HUES6 (cell line): ENCODE results near the gene GFY.
"Not testable (repeated sequence)": the region's sequence is repeated elsewhere in the genome, so short reads cannot be mapped to it uniquely, and the experiment has no call there.

Experiments used
- H3K27ac ChIP-seq: 2 replicates; pipeline ENCODE4 v1.7.0; 2013; ENCODE audit warnings: low read depth, mild to moderate bottlenecking, low read length, inconsistent platforms
- H3K27me3 ChIP-seq: 2 replicates; pipeline ENCODE4 v1.6.1; 2013; ENCODE audit warnings: low read length; ENCODE audit not compliant: control insufficient read depth, insufficient read depth
- H3K36me3 ChIP-seq: 2 replicates; pipeline ENCODE4 v1.6.1; 2013; ENCODE audit warnings: low read length; ENCODE audit not compliant: control insufficient read depth, insufficient read depth
- H3K4me1 ChIP-seq: 2 replicates; pipeline ENCODE4 v1.6.1; 2013; ENCODE audit warnings: low read length; ENCODE audit not compliant: control insufficient read depth, insufficient read depth
- H3K4me3 ChIP-seq: 2 replicates; pipeline ENCODE4 v1.5.1; 2013; ENCODE audit warnings: low read depth, low read length
- H3K9ac ChIP-seq: one replicate; pipeline ENCODE4 v1.6.1; 2013; ENCODE audit warnings: mild to moderate bottlenecking, low read length
- H3K9me3 ChIP-seq: 2 replicates; pipeline ENCODE4 v1.6.1; 2013; ENCODE audit warnings: low read depth, low read length; ENCODE audit not compliant: control insufficient read depth, insufficient read depth

GFY gene

GRCh38 chr19:49439836-49440235, 14.6 kb downstream of the GFY start:
- Histone ChIP-seq H3K4me3 (no peak overlapping the region), H3K9me3 (no peaks in the 10 kb centered on the region), H3K36me3 (no peaks in the 10 kb centered on the region), H3K27ac (no peak overlapping the region), H3K9ac (no peak overlapping the region), H3K27me3 (peaks cover 75% of the 10 kb centered on the region), H3K4me1 (peaks cover 25% of the 10 kb centered on the region)

- peaks cover 67% of the 10 kb centered on the region for H3K27me3 ChIP-seq
- no peak overlapping the region for H3K27ac ChIP-seq
- no peaks in the 10 kb centered on the region for H3K9me3 ChIP-seq
- H3K4me1 ChIP-seq, result peaks cover 25% of the 10 kb centered on the region
- no peaks in the 10 kb centered on the region for H3K36me3 ChIP-seq
- H3K9ac ChIP-seq, result no peak overlapping the region
- peak overlapping the region; percentile 59 for H3K4me3 ChIP-seq
Observed at GRCh38 chr19:49440439-49441209, 15.4 kb downstream of the GFY start.

DNA sequence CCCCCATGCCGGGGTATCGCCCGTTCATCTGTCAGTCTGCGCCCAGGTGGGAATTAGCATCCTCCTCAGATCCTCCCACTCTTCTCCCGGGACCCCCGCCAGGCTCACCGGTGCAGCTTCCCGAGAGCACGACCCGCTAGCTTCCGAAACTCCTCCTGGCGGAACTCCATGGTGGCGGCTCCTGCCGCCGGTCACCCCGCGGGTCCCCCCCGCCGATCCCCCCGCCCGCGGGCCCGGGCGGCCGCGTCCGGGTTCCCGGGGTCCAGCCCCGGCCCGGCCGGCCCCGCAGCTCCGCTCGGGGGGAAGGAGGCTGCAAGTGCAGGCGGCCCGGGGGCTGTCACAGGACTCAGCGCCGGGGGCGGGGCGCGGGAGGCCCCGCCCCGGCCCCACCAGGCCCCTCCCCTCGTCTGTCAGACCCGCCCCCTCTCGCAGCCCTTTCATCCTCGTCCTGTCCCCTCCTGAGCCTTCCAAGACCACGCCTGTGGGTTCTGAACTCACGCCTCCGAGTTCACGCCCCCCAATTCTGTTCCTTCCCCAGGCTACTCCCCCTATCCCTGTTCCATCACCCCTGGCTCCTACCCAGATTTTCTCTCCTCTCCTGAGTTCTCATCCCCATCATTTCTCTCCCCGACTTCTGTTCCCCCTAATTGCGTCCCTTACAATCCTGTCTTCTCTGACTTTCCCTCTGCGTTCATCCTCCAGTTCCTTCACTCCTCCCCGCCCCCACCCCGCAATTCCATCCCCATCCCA, 16.2 kb downstream of the GFY start, which contains the start of gene SLC17A7:
Gene SLC17A7, minus strand, starts transcription at position 318 of the 750 bp plus-strand sequence. Its CDS starts 148 bp downstream, at position 170.
- Histone ChIP-seq H3K9me3 (no peaks in the 10 kb centered on the region), H3K9ac (no peak within 1 kb of the TSS), H3K4me1 (peaks cover 18% of the 10 kb centered on the region), H3K36me3 (peaks cover under 1% of the 10 kb centered on the region; the same call in 1 of the 2 replicates), H3K4me3 (peak within 1 kb of the TSS; percentile 59), H3K27me3 (peaks cover 59% of the 10 kb centered on the region), H3K27ac (no peak within 1 kb of the TSS)

DNA sequence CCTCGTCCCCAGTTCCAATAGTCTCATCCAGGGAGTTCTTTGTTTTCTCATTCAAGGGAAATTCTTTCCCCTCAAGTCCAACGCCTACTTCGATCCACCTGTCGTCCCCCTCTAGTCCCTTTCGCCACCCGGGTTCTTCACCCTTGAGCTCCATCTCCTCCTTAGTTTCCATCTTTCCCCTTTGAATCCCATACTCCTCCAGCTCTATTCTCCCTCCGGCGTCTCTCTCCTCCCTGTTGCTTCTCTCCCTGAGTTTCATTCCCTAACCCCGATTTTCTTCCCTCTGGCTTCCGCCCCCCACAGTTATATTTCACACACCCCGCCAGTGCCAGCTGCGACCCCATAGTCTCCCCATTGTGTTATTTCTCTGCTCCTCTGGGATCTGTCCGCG, 16.8 kb downstream of the GFY start:
- H3K4me3 ChIP-seq, result peak overlapping the region; percentile 56
- no peaks in the 10 kb centered on the region for H3K9me3 ChIP-seq
- peaks cover 6% of the 10 kb centered on the region for H3K36me3 ChIP-seq
- no peak overlapping the region for H3K27ac ChIP-seq
- H3K9ac ChIP-seq, result no peak overlapping the region
- peaks cover 54% of the 10 kb centered on the region for H3K27me3 ChIP-seq
- peaks cover 13% of the 10 kb centered on the region for H3K4me1 ChIP-seq

GRCh38 chr19:49442354-49442753, 17.2 kb downstream of the GFY start:
- peak overlapping the region; percentile 56 for H3K4me3 ChIP-seq
- H3K9ac ChIP-seq, result no peak overlapping the region

GRCh38 chr19:49442771-49443365, 17.7 kb downstream of the GFY start:
- H3K4me3 ChIP-seq, result peak overlapping the region; percentile 92
- H3K36me3 ChIP-seq, result peaks cover 12% of the 10 kb centered on the region
- peaks cover 17% of the 10 kb centered on the region for H3K4me1 ChIP-seq
- H3K9ac ChIP-seq, result peak overlapping the region; percentile 70
- H3K27ac ChIP-seq, result no peak overlapping the region; the same call in 1 of the 2 replicates
- H3K9me3 ChIP-seq, result no peaks in the 10 kb centered on the region
- H3K27me3 ChIP-seq, result peaks cover 44% of the 10 kb centered on the region

More at GRCh38 chr19:49442354-49442753, 17.2 kb downstream of the GFY start:
- no peak overlapping the region for H3K27ac ChIP-seq
- peaks cover 50% of the 10 kb centered on the region for H3K27me3 ChIP-seq
- H3K9me3 ChIP-seq, result no peaks in the 10 kb centered on the region
- peaks cover 10% of the 10 kb centered on the region for H3K36me3 ChIP-seq
- peaks cover 13% of the 10 kb centered on the region for H3K4me1 ChIP-seq

GRCh38 chr19:49443366-49444099, 18.3 kb downstream of the GFY start:
- peak overlapping the region; percentile 70 for H3K9ac ChIP-seq

GRCh38 chr19:49444100-49444700, 19.0 kb downstream of the GFY start:
- H3K9me3 ChIP-seq, H3K9ac ChIP-seq, H3K27ac ChIP-seq, H3K4me3 ChIP-seq: not testable (repeated sequence)
- Histone ChIP-seq H3K27me3 (peaks cover 31% of the 10 kb centered on the region), H3K36me3 (peaks cover 24% of the 10 kb centered on the region), H3K4me1 (peaks cover 18% of the 10 kb centered on the region)

More at GRCh38 chr19:49443366-49444099, 18.3 kb downstream of the GFY start:
- peaks cover 38% of the 10 kb centered on the region for H3K27me3 ChIP-seq
- peak overlapping the region; percentile 92 for H3K4me3 ChIP-seq
- no peaks in the 10 kb centered on the region for H3K9me3 ChIP-seq
- peaks cover 18% of the 10 kb centered on the region for H3K4me1 ChIP-seq
- peaks cover 19% of the 10 kb centered on the region for H3K36me3 ChIP-seq
- no peak overlapping the region; the same call in 1 of the 2 replicates for H3K27ac ChIP-seq

DNA sequence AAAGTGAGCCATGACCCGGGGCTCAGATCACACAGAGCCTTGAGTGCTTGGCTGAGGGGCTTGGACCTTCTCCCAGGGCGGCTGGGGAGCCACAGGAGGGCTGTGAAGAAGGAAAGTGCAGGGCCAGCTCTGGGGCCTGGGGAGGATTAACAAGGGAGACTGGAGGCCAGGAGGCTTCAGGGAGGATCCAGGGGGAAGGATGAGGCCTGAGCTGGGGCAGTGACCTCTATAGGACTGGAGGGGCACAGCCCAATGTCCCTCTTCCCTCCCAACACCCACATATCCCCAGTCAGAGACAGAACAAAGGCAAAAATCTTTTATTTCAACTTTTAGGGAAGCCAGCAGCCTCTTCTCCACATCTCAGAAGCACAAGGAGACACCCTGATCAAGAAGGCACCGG, 20.8 kb downstream of the GFY start:
- no peak overlapping the region for H3K27ac ChIP-seq
- peaks cover 36% of the 10 kb centered on the region for H3K36me3 ChIP-seq
- H3K4me3 ChIP-seq, result no peak overlapping the region
- H3K9me3 ChIP-seq, result no peaks in the 10 kb centered on the region
- peaks cover 13% of the 10 kb centered on the region for H3K27me3 ChIP-seq
- no peak overlapping the region for H3K9ac ChIP-seq
- H3K4me1 ChIP-seq, result peaks cover 13% of the 10 kb centered on the region
